HG02884 (cell line): Measurements from ENCODE around the gene TAB2.
"Not testable (repeated sequence)": the region's sequence is repeated elsewhere in the genome, so short reads cannot be mapped to it uniquely, and the experiment has no call there.

Source experiments
- ATAC-seq: cut with Tn5 transposase; IDR thresholded peaks from one replicate; pipeline ENCODE4 v1.9.1; 2021; ENCODE audit warnings: mild to moderate bottlenecking, moderate library complexity; ENCODE audit not compliant: unreplicated experiment

Gene TAB2

DNA sequence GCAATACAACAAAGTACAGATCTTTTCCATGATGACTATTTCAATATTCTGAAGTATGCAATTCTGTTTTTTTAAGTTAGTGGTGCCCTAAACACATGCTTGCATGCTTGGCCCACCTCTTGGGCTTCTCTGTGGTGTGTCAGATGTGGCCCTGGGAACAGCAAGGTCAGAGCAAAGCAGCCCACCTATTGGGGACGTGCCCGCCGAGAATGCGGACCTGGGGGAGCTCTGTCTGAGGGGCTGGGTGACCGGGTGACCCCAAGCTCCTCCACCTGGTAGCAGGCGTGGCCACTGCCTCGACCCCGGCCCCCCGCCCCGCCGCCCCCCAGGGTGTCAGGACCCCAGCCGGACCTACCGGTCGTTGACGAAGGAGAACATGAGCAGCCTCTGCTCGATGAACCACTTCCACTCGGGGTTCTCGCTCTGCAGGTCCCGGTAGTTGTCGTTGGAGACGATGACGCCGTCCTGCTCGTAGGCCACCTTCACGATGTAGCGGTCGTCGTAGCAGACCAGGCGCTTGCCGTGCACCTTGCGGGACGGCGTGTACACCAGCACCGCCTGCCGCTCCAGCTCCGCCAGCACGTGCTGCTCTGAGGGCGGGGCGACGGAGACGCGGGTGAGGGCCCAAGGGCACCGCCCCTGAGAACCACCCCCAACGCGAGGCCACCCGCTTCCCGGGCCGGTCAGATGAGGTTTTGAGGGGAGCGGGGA lies 139.0 kb downstream of the TAB2 start:
- ATAC-seq: no peak

DNA sequence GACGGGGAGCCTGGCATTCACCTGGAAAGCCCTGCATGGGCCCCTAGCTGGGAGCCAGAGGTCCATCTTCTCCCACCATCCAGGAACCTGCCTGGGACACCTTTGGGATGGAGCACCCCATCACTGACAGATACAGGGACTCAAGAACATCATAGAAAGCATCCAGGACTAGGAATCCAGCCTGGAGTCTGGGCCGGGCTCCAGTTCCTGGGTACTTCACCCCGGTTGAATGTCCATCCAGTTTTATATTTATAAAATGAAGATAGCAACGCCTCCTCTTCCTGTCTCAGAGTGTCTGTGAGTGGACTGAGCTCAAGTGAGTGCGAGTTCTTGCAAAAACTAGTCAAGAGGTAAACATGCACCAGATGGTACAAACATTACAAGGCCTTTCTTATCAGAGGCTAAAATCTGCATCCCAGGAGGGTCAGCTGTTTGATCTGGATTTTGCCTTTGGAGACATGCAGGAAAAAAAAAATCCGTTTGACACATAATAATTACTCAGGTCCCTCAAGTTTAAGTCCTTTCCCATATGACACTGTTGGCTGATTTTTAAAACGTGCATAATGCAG lies 139.9 kb downstream of the TAB2 start:
- no peak for ATAC-seq

DNA sequence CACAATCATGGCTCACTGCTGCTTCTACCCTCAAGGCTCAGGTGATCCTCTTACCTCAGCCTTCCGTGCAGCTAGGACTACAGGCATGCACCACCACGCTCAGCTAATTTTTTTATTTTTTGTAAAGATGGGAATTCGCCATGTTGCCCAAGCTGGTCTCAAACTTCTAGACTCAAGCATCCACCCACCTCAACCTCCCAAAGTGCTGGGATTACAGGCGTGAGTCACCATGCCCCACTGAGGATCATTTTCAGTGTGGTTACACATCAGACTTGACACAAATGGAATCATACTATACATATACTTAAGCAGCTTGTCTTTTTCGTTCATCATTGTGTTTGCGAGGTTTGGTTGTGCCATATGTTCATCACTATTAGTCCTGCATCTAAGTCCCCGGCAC lies 140.7 kb downstream of the TAB2 start:
- no peak for ATAC-seq

DNA sequence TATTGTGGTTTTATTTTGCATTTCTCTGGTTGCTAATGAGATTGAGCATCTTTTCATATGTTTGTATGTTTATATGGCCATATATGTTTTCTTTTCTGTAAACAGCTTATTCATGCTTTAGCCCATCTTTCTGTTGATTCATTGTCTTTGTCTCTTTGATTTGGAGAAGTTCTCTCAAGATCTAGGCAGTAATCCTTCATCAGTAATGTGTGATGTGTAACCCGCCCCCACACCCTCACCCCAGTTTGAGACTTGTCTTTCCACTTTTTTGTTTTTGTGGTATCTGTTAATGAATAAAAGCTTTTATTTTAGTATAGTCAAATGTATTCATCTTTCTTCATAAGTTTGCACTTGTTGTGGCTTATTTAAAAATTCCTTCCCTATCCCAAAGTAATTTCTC lies 141.3 kb downstream of the TAB2 start:
- no peak for ATAC-seq

DNA sequence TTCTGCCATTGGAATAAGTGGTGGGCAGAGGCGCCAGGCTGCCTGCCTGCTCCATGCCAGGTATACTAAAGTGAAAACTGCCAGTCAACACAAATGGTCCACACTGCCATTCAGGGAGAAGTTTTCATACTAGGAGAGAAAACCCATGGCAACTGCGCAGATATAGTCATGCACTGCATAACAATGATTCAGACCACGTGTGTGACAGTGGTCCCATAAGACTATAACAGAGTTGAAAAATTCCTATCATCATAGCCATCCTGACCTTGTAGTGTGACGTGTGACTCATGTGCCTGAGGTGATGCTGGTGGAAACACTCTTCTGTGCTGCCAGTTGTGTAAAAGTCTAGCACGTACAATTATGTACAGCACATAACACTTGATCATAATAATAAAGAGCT lies 142.2 kb downstream of the TAB2 start:
- no peak for ATAC-seq

DNA sequence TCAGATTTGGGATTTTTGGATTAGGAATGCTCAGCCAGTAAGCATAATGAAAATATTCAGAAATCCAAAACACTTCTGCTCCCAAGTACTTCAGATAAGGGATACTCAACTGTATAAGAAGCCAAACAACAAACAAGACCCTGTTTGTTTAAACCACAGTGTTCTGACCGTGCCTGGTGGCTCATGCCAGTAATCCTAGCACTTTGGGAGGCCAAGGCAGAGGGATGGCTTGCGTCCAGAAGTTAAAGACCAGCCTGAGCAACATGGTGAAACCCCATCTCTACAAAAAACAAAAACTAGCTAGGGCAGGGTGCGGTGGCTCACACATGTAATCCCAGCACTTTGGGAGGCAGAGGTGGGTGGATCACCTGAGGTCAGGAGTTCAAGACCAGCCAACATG lies 142.7 kb downstream of the TAB2 start:
- ATAC-seq: not testable (repeated sequence)
